Left hindlimb (tissue), 1 donor: Measurements from ENCODE around the gene PLXDC2.
"Not testable (repeated sequence)": the region's sequence is repeated elsewhere in the genome, so short reads cannot be mapped to it uniquely, and the experiment has no call there.

Source experiments
- DNase-seq: peaks from one replicate; pipeline ENCODE4 v3.0.0-alpha.2; 2018

The PLXDC2 gene

GRCh38 chr10:19987931-19988330, 171.7 kb downstream of the PLXDC2 start:
- no peak for DNase-seq

- no peak for DNase-seq
Observed at GRCh38 chr10:19993714-19994315, 177.6 kb downstream of the PLXDC2 start.

DNA sequence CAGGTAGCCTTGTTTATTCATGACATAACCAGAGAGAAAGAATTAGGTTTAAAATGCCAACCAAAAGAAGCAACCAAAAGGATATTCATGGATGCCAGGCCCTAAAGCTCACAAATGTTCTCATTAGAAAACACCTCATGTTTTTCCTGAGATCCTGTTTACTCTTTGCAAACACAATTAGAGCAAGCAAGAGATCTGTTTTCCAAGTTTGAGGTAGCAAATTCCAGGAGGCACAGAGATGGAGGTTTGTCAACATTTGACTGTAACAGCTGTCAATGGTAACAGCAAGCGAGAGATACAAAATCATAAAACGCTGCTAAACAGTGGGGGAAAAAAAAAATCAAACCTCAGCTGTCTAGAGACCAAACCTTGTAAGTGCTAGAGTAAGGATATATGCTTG, 182.2 kb downstream of the PLXDC2 start:
- no peak for DNase-seq

GRCh38 chr10:19999431-19999830, 183.2 kb downstream of the PLXDC2 start:
- no peak for DNase-seq

GRCh38 chr10:20002026-20002425, 185.8 kb downstream of the PLXDC2 start:
- DNase-seq: not testable (repeated sequence)

- DNase-seq: no peak
Observed at GRCh38 chr10:20002657-20003056, 186.4 kb downstream of the PLXDC2 start.

GRCh38 chr10:20004087-20004523, 187.9 kb downstream of the PLXDC2 start:
- no peak for DNase-seq

- DNase-seq: no peak
Observed at GRCh38 chr10:20005638-20006037, 189.4 kb downstream of the PLXDC2 start.

GRCh38 chr10:20006169-20006870, 190.1 kb downstream of the PLXDC2 start:
- no peak for DNase-seq

DNA sequence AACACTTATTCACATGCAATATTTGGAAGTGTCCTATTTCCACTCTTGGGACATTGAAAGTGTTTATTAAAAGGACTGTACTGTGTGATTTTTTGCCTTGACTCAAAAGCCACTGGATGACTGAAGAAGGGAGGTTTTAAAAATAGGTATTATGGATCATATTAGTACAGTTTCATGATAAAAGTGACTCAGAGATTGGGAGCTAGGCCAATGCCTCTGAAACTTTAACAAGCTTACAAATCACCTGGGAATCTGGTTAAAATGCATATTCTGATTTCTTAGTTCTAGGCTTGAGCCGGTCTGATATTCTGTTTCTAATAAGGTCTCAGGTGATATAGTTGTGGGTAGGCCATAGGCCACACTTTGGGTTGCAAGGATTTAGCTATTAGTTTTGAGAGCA, 191.2 kb downstream of the PLXDC2 start:
- no peak for DNase-seq

- no peak for DNase-seq
Observed at GRCh38 chr10:20013991-20014750, 197.9 kb downstream of the PLXDC2 start.

- DNase-seq: no peak
Observed at GRCh38 chr10:20017961-20018360, 201.7 kb downstream of the PLXDC2 start.

DNA sequence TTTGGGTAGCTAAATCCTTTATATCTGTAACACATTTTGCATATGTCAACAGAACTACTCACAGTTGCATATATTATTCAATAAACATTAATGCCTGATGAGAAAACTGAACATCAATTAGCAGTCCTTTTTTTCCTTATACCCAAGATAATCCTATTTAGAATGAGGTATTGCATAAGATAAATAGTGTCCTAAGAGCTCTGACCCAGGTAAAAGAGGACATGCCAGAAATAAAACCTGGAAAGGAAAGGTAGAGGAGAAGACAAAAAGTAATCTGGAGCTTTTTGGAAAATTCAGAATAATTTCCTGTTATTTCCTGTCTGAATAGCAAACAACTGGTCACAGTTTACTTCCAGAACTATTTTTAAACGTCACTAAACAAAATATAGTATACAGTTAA, 204.4 kb downstream of the PLXDC2 start:
- DNase-seq: no peak

DNA sequence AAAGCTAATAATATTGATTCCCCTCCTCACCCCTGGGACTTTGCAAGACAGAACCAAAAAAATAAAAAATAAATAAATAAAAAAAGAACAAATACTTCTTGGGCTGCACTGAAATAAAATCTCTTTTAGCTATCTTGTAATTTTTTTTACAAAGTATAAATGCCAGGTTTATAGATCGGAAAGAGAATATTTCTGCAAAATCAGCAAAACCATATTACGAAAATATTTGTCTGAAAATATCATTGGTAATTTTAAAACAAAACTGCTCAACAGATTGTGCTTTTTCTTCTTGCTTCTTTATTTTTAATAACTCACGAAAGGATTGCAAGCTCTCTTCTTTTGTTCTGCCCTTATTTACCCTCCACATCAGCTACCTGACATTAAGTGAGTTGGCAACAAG, 213.3 kb downstream of the PLXDC2 start:
- DNase-seq: no peak

- no peak for DNase-seq
Observed at GRCh38 chr10:20033476-20033875, 217.2 kb downstream of the PLXDC2 start.

GRCh38 chr10:20034732-20035131, 218.5 kb downstream of the PLXDC2 start:
- no peak for DNase-seq

DNA sequence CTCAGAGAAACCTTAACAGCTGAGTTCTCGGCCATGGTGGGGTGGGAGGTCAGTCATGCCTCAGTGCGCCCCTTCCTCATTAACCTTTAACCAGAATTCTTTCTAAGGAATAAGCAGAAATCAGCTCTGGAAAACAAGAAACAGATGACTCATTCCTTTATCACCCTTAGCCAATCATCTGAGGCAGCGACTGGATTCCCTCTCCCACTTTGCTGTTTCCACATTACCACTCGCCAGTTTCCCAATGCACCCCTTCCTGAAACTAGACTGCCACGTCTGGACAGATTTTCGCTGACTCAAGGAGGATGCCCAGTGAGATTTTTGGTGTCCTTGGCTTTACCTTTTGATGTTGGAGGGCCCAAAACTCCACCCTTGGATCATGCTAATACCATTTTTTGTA, 223.8 kb downstream of the PLXDC2 start:
- no peak for DNase-seq

- no peak for DNase-seq
Observed at GRCh38 chr10:20041931-20042330, 225.7 kb downstream of the PLXDC2 start.

DNA sequence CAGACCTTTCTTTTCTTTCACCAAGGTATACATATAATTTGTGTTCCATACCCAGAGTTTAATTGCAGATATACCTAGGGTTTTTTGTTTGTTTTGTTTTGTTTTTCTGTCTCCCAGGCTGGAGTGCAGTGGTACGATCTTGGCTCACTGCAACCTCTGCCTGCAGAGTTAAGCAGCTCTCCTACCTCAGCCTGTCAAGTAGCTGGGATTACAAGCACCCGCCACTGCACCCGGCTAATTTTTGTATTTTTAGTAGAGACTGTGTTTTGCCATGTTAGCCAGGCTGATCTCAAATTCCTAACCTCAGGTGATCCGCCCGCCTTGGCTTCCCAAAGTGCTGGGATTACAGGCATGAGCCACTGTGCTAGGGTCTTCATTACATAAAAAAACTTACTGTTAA, 228.9 kb downstream of the PLXDC2 start:
- DNase-seq: not testable (repeated sequence)

DNA sequence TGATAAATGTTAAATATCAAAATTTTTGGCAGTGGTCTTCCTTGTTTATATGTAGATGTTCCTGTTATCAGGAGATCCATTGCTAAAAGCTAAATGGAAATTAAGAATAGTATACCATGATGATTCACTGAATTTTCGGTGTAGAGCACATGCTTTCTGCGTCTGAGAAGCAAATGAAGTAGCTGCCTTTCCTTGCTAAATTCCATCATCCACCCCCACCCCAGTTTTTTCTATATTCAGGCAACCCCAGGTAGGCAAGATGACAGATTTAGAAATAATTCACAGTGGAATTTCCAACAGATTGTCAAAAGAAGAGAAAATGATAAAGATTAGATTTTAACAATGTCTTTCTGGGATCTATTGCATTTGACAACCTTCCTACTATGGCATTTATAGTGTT, 231.9 kb downstream of the PLXDC2 start:
- no peak for DNase-seq

- no peak for DNase-seq
Observed at GRCh38 chr10:20058135-20058534, 241.9 kb downstream of the PLXDC2 start.

- no peak for DNase-seq
Observed at GRCh38 chr10:20059084-20059835, 243.0 kb downstream of the PLXDC2 start.

- DNase-seq: no peak
Observed at GRCh38 chr10:20065814-20066213, 249.6 kb downstream of the PLXDC2 start.
